HG02623 (cell line): ENCODE results near the gene SYMPK.

Source experiments
- ATAC-seq: cut with Tn5 transposase; IDR thresholded peaks from one replicate; pipeline ENCODE4 v1.9.1; 2021; ENCODE audit warnings: moderate library complexity; ENCODE audit not compliant: unreplicated experiment

SYMPK gene

DNA sequence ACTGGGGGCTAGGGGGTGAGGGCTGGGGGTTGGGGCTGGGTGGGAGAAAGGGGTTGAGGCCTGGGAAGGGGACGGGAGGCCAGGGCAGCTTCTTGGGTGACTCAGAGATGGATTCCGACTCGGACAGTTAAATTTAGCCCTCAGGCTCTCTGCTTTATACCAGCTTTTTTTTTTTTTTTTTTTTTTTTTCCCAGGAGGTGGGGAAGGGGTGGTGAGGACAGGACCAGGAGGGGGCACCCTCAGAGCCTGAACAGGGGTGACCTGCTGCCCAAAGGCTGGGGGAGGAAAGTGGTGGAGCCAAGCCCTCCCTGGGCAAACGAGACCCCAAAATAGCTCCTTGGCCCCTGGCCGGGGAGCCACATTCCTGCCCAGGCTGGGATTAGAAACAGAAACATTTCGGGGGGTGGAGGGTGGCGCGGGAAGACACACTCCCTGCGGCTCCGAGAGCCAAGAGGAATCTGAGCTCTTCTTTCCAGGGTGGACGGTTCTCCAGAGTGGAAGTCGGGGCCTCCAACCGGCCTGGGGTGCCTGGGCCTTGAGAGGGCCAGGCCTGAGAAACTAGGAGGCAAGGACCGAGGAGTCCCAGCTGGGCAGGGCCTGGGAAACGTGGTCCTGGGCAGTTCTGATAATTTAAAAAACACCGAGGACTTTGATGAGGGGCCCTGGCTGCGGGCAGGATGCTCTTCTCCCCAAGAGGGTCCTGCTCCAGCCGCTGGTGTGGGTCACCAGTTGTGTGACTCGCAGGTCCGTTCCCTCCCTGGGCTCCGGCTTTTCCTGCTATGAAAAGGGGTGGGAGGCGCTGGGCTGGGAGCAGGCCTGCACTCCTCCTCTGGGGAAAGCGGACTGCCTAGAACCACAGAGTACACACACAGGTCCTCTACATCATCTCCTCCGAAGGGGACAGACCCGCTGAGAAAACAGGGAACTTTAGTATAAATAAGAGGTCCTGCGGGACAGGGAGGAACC lies 79.8 kb downstream of the SYMPK start:
- ATAC-seq, result no peak

- ATAC-seq, result no peak
These were observed 80.7 kb downstream of the SYMPK start, which contains the start of gene DMPK for GRCh38 chr19:45782162-45782691. TSS of gene DMPK (minus strand) at chr19:45782490. CDS start at chr19:45782352, 138 bp downstream.

DNA sequence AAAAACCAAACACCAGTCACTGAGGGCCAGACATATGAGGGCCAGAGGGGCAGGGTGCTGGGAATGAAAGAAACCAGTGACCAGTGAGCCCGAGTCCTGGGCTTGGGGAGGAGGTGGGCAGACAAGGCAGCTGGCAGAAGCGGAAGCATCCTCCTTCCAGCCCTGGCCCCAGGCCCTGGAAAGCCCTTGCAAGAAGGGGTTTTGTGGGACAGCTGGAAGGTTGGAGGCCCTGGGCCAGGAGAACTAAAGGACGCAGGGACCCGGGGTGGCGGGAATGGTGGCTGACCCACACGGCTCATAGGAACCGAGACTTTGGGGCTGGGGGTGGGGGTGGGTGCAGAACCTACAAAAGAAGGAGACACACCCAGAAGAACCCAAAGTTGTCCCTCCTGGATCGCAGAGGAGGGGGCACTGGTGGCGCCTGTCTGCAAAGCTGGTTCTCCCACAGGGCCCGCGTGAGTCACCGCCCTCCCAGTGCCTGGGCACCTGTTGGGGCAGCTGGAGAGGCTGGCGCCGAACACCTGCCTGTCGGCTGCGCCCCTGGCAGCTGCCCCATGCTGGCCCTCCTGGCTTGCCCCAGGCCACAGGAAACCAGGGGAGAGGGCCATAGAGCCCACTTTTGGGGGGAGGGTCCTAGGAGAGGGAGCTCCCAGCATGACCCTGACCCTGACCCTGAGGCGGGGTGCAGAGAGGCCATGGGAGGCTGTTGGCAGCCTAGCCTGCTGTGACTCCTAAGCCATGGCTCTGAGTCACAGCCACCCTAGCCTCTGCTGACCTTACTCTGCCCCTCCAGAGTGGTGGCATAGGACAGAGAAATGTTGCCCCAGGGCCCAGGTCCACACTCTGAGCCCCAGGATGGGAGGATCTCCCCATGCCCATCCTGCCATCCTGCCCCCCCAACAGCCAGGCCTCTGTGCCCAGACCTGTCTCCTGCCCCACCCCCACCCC lies 81.5 kb downstream of the SYMPK start:
- no peak for ATAC-seq

DNA sequence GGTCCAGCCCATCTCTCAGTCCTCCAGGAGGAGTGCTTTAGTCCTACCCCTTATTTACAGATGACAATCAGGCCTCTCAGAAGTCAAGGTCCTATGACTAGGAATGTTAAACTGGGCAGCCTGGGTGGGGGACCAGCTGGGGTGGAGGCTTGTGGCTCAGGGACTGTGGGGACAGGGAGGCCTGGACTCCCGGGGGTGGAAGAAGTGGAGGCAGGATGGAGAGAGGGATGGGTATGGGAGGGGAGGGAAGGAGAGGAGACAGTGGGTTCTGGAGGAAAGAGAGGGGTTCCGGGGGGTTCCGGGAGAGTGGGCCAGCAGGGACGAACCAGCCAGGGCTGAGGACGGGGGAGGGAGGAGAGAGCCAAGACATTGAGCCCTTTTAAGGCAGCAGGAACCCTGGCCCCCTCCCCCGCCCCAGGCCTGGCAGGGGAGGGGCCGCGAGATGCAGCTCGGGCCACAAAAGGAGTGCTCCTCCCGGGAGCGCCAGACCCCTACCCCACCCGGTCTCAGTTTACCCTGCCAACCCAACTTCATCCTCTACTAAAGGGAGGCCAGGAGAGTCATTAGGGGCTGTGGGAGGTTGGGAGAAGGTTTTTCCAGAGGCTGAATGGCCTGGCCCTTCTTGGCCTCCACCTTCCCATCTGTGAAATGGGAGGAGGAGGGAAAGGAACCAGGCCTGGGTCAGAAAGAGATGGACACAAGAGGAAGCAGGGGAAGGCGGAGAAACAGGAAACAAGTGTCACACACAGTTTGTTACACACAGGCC lies 82.3 kb downstream of the SYMPK start:
- ATAC-seq, result no peak

- no peak for ATAC-seq
These were observed 82.8 kb downstream of the SYMPK start for GRCh38 chr19:45780146-45780447.

GRCh38 chr19:45779231-45780145 lies 83.5 kb downstream of the SYMPK start:
- ATAC-seq, result no peak

GRCh38 chr19:45778010-45778661 lies 84.8 kb downstream of the SYMPK start:
- ATAC-seq, result no peak

DNA sequence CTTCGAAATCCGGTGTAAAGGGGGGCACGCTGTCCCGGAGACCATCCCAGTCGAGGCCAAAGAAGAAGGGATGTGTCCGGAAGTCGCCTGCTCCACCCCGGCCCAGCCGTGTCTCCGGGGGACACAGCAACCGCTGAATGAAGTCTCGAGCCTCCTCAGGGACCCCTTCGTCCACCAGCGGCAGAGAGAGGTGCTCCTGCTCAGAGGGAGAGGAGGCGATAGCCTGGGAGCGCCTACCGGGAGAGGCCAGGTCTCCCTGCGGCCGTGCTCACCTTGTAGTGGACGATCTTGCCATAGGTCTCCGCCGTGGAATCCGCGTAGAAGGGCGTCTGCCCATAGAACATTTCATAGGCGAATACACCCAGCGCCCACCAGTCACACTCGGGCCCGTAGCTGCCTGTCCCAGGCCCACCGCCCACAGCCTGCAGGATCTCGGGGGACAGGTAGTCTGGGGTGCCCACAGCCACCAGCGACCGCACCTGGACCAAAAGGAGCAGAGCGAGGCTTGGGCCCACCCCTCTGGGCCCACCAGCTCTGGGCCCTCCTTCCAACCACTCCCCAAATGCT lies 85.5 kb downstream of the SYMPK start:
- ATAC-seq, result no peak

- no peak for ATAC-seq
These were observed 88.2 kb downstream of the SYMPK start for GRCh38 chr19:45774765-45775164.

DNA sequence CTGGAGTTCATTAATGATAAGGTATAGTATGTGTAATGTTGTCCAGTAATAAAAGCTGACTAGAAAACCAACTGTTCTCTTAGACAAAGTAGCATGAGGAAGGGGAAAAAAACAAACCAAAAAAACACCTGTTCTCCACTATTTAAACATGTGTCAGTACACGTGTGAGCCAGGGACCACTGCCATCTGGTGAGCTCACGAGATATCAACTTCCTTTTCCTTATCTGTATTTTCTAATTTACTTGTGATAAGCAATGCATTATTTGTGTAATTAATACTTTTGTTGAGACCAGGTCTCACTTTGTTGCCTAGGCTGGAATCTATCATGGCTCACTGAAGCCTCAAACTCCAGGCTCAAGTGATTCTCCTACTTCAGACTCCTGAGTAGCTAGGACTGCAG lies 89.6 kb downstream of the SYMPK start:
- ATAC-seq, result no peak

DNA sequence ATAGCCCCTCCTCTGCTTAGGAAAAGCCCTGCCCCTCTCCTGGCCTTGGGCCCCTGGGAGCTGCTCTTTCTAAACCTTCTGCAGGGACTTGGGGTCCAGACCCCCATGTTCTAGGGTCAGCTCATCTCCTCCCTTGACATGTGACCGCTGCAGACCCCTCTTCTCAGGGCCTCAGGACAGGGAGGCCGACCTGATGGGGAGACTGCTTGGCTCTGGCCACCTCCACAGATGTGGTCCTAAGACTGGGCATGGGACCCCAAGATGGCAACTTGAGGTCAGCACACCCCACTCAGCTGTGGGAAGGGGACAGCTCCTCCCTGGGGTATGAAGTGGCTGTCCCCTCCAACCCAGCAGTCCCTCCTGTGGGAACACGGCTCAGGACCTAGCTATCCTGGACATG lies 90.0 kb downstream of the SYMPK start:
- ATAC-seq, result no peak

- no peak for ATAC-seq
These were observed 90.7 kb downstream of the SYMPK start for GRCh38 chr19:45772130-45772840.

GRCh38 chr19:45771311-45771933 lies 91.5 kb downstream of the SYMPK start:
- no peak for ATAC-seq

DNA sequence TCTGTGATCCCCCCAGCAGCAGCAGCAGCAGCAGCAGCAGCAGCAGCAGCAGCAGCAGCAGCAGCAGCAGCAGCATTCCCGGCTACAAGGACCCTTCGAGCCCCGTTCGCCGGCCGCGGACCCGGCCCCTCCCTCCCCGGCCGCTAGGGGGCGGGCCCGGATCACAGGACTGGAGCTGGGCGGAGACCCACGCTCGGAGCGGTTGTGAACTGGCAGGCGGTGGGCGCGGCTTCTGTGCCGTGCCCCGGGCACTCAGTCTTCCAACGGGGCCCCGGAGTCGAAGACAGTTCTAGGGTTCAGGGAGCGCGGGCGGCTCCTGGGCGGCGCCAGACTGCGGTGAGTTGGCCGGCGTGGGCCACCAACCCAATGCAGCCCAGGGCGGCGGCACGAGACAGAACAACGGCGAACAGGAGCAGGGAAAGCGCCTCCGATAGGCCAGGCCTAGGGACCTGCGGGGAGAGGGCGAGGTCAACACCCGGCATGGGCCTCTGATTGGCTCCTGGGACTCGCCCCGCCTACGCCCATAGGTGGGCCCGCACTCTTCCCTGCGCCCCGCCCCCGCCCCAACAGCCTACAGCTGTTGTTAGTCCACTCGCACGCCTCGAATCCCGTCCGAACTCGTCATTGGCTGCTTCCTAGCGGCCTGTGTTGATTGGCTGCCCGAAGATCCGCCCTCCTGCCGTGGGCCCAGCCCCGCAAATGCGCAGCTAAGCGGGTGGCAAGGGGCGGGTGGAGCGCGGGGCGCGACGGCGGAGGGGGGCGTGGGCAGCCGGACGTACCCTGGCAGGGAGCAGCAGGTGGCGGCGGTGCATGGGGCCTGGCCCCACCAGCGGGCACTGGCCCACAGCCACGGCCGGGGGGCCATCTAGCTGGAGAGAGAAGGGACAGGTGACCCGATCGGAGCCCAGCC lies 92.5 kb downstream of the SYMPK start:
- ATAC-seq, result peak; percentile 40

GRCh38 chr19:45769821-45770191 lies 93.1 kb downstream of the SYMPK start:
- no peak for ATAC-seq

GRCh38 chr19:45768984-45769782 lies 93.8 kb downstream of the SYMPK start, which contains the start of gene SIX5:
TSS of gene SIX5 (minus strand) at chr19:45769252. CDS start at chr19:45768844, 408 bp downstream.
- peak; percentile 53 for ATAC-seq
